Activated T-cell treated with anti-CD3 and anti-CD28 coated beads for 4 hours (primary cell): ENCODE results near the gene GID4.

Experiments
- DNase-seq: peaks from one replicate; pipeline ENCODE4 v3.0.0-alpha.2; 2020

The GID4 gene

GRCh38 chr17:18045691-18046350 lies 6.6 kb downstream of the GID4 start:
- DNase-seq = no peak

GRCh38 chr17:18055597-18055996 lies 16.4 kb downstream of the GID4 start:
- no peak for DNase-seq

GRCh38 chr17:18056214-18056613 lies 17.0 kb downstream of the GID4 start:
- DNase-seq = no peak

- DNase-seq = no peak
Measured at GRCh38 chr17:18059283-18059682, 20.1 kb downstream of the GID4 start.

GRCh38 chr17:18064053-18064452 lies 24.8 kb downstream of the GID4 start:
- no peak for DNase-seq

- no peak for DNase-seq
Measured at GRCh38 chr17:18065546-18065945, 26.3 kb downstream of the GID4 start.

GRCh38 chr17:18066866-18067265 lies 27.7 kb downstream of the GID4 start:
- no peak for DNase-seq

- no peak for DNase-seq
Measured at GRCh38 chr17:18069101-18069500, 29.9 kb downstream of the GID4 start.

GRCh38 chr17:18070861-18071340 lies 31.7 kb downstream of the GID4 start:
- DNase-seq = no peak

GRCh38 chr17:18071751-18072150 lies 32.5 kb downstream of the GID4 start:
- no peak for DNase-seq

- DNase-seq = no peak
Measured at GRCh38 chr17:18074566-18075272, 35.5 kb downstream of the GID4 start.

- DNase-seq = no peak
Measured at GRCh38 chr17:18076936-18077335, 37.7 kb downstream of the GID4 start.

- DNase-seq = no peak
Measured at GRCh38 chr17:18079543-18079942, 40.3 kb downstream of the GID4 start.

GRCh38 chr17:18084256-18084655 lies 45.0 kb downstream of the GID4 start:
- DNase-seq = no peak

GRCh38 chr17:18087610-18088491 lies 48.6 kb downstream of the GID4 start, which contains the start of gene DRG2:
Gene DRG2 (plus strand): TSS chr17:18087948. CDS start chr17:18088024, 76 bp downstream.
- DNase-seq = peak; percentile 83

- no peak for DNase-seq
Measured at GRCh38 chr17:18089613-18090012, 50.4 kb downstream of the GID4 start.

GRCh38 chr17:18093616-18094408 lies 54.6 kb downstream of the GID4 start:
- no peak for DNase-seq

GRCh38 chr17:18094409-18094807 lies 55.2 kb downstream of the GID4 start:
- DNase-seq = no peak

GRCh38 chr17:18099516-18099915 lies 60.3 kb downstream of the GID4 start:
- no peak for DNase-seq

- no peak for DNase-seq
Measured at GRCh38 chr17:18100616-18101015, 61.4 kb downstream of the GID4 start.

- DNase-seq = no peak
Measured at GRCh38 chr17:18101828-18102227, 62.6 kb downstream of the GID4 start.

GRCh38 chr17:18102640-18103039 lies 63.4 kb downstream of the GID4 start:
- no peak for DNase-seq

- no peak for DNase-seq
Measured at GRCh38 chr17:18105027-18105426, 65.8 kb downstream of the GID4 start.
